Motor neuron (in vitro differentiated cells): ENCODE data around the gene TSBP1. TPM values are rescaled to one million over a fixed set of nuclear protein-coding genes. Genes with fewer than 3 reads are reported as not detected.
"Not testable (repeated sequence)": the region's sequence is repeated elsewhere in the genome, so short reads cannot be mapped to it uniquely, and the experiment has no call there.

Source experiments
- ATAC-seq, 8 experiments: fragments of 200-7000 bp; cut with Tn5 transposase; replicated peaks in 6 of 8; 2 replicates each; pipeline ENCODE4 v1.8.0; 2021; ENCODE audit warnings: mild to moderate bottlenecking in 8 of 8, moderate library complexity in 8 of 8
- H3K27ac ChIP-seq, 2 donors: fragments of 250-450 bp; sonication (Bioruptor Pico); 2 replicates each; pipeline ENCODE4 v1.9.0; 2021; ENCODE audit warnings: antibody characterized with exemption in 2 of 2, mild to moderate bottlenecking in 2 of 2, moderate library complexity in 1 of 2
- H3K4me1 ChIP-seq, 2 donors: fragments of 250-450 bp; sonication (Bioruptor Pico); replicated peaks in 1 of 2; 2 replicates each; pipeline ENCODE4 v1.6.1; 2021; ENCODE audit warnings: antibody characterized with exemption in 2 of 2, mild to moderate bottlenecking in 2 of 2, moderate library complexity in 1 of 2
- H3K4me3 ChIP-seq, 5 donors: fragments of 250-450 bp; sonication (Bioruptor Pico); 2 replicates each; pipeline ENCODE4 v1.9.0; 2021; ENCODE audit warnings: antibody characterized with exemption in 5 of 5, mild to moderate bottlenecking in 5 of 5, moderate library complexity in 4 of 5
- WGBS, 10 experiments: fragments of 450-650 bp; shearing (Covaris generic); methylation state at CpG; one replicate each; pipeline ENCODE4 v1.0.0; 2022; 5-methylcytosine and 5-hydroxymethylcytosine counted together
- in situ Hi-C, 9 experiments: fragments of 400-800 bp; cut with MboI; loops; one replicate each; pipeline ENCODE4 v1.15.0; 2021; ENCODE audit warnings: low sequenced_read_pairs in 9 of 9, low pct_unique_long_range_greater_than_20kb in 2 of 9; ENCODE audit not compliant: unreplicated experiment in 9 of 9
- total RNA-seq, 8 experiments: library from RNA; unstranded; fragments of 300-600 nt; gene quantifications; 2 replicates each; pipeline versions ENCODE4 v1.2.3 to v1.2.4, GENCODE V29; 2022

TSBP1 gene
- total RNA-seq, 8 experiments from 2014 or later, result 0.09 to 0.76 (median 0.41) TPM; not detected in 3

GRCh38 chr6:32294566-32294965 lies 77.1 kb downstream of the TSBP1 start:
- Histone ChIP-seq H3K27ac (no peak overlapping the region), H3K4me1 (no peaks in the 10 kb centered on the region), H3K4me3 (no peak overlapping the region)
- in situ Hi-C loops, result no loop called here
- ATAC-seq, result no peak
- 62 to 100% (median 86%) methylated on average over 1 to 2 of the region's 2 CpGs; no CpG with 5 or more reads in 1 of the 10 experiments for WGBS, 10 experiments

GRCh38 chr6:32293695-32294094 lies 78.0 kb downstream of the TSBP1 start:
- no peak for ATAC-seq
- no peak overlapping the region for H3K4me3 ChIP-seq
- H3K27ac ChIP-seq, result no peak overlapping the region
- no peaks in the 10 kb centered on the region for H3K4me1 ChIP-seq
- WGBS, 10 experiments, result 29 to 100% (median 85%) methylated on average over 2 to 4 of the region's 4 CpGs
- in situ Hi-C loops, result no loop called here

- Histone ChIP-seq H3K4me1 (no peaks in the 10 kb centered on the region), H3K4me3 (no peak overlapping the region), H3K27ac (no peak overlapping the region)
- WGBS, 10 experiments, result 38 to 91% (median 67%) methylated on average over 1 of the region's 1 CpG; no CpG with 5 or more reads in 1 of the 10 experiments
- ATAC-seq, result no peak
- in situ Hi-C loops, result no loop called here
Observed at GRCh38 chr6:32291543-32291942, 80.2 kb downstream of the TSBP1 start.

- no peak overlapping the region for H3K4me3 ChIP-seq
- no peak overlapping the region for H3K27ac ChIP-seq
- no peaks in the 10 kb centered on the region for H3K4me1 ChIP-seq
- ATAC-seq, result no peak
- in situ Hi-C loops, result no loop called here
Observed at GRCh38 chr6:32290886-32291450, 80.7 kb downstream of the TSBP1 start.

- Histone ChIP-seq H3K4me1 (no peaks in the 10 kb centered on the region), H3K27ac (no peak overlapping the region), H3K4me3 (no peak overlapping the region)
- in situ Hi-C loops, result no loop called here
- ATAC-seq, result no peak
- WGBS, 10 experiments, result 13 to 92% (median 61%) methylated on average over 1 to 2 of the region's 2 CpGs; no CpG with 5 or more reads in 2 of the 10 experiments
Observed at GRCh38 chr6:32288426-32288825, 83.3 kb downstream of the TSBP1 start.

- ATAC-seq, H3K4me1 ChIP-seq, in situ Hi-C loops, H3K27ac ChIP-seq, H3K4me3 ChIP-seq: not testable (repeated sequence)
- WGBS, 10 experiments, result 30 to 100% (median 85%) methylated on average over 1 to 2 of the region's 2 CpGs; no CpG with 5 or more reads in 3 of the 10 experiments
Observed at GRCh38 chr6:32273801-32274577, 97.7 kb downstream of the TSBP1 start.

- in situ Hi-C loops, result no loop called here
- H3K27ac ChIP-seq, result no peak overlapping the region
- 67 to 100% (median 94%) methylated on average over 1 of the region's 1 CpG; no CpG with 5 or more reads in 1 of the 10 experiments for WGBS, 10 experiments
- no peak overlapping the region for H3K4me3 ChIP-seq
- ATAC-seq, result no peak
- no peaks in the 10 kb centered on the region for H3K4me1 ChIP-seq
Observed at GRCh38 chr6:32271429-32271828, 100.3 kb downstream of the TSBP1 start.

- WGBS, 10 experiments, result 35 to 100% (median 74%) methylated on average over 1 to 3 of the region's 3 CpGs; no CpG with 5 or more reads in 2 of the 10 experiments
- H3K4me3 ChIP-seq, ATAC-seq, H3K27ac ChIP-seq, H3K4me1 ChIP-seq, in situ Hi-C loops: not testable (repeated sequence)
Observed at GRCh38 chr6:32268459-32268858, 103.2 kb downstream of the TSBP1 start.

GRCh38 chr6:32267035-32267434 lies 104.7 kb downstream of the TSBP1 start:
- no peaks in the 10 kb centered on the region for H3K4me1 ChIP-seq
- H3K4me3 ChIP-seq, result no peak overlapping the region
- no peak for ATAC-seq
- in situ Hi-C loops, result no loop called here
- no peak overlapping the region for H3K27ac ChIP-seq

GRCh38 chr6:32257262-32257661 lies 114.4 kb downstream of the TSBP1 start:
- H3K4me3 ChIP-seq, H3K27ac ChIP-seq, H3K4me1 ChIP-seq, ATAC-seq, in situ Hi-C loops: not testable (repeated sequence)
- WGBS, 10 experiments, result 67 to 100% (median 88%) methylated on average over 1 to 4 of the region's 4 CpGs; no CpG with 5 or more reads in 1 of the 10 experiments

GRCh38 chr6:32255199-32256153 lies 116.2 kb downstream of the TSBP1 start:
- in situ Hi-C loops, result no loop called here
- Histone ChIP-seq H3K27ac (no peak overlapping the region), H3K4me1 (no peaks in the 10 kb centered on the region), H3K4me3 (no peak overlapping the region)
- 36 to 93% (median 62%) methylated on average over 2 to 4 of the region's 30 CpGs; no CpG with 5 or more reads in 5 of the 10 experiments for WGBS, 10 experiments
- ATAC-seq, result peak in 4 of 8 experiments; percentile 41 to 100 (median 99)

- no peak overlapping the region for H3K4me3 ChIP-seq
- no peaks in the 10 kb centered on the region for H3K4me1 ChIP-seq
- WGBS, 10 experiments, result no CpG with 5 or more reads among the region's 12 CpGs
- H3K27ac ChIP-seq, result no peak overlapping the region
- peak in 2 of 8 experiments; percentile 10 to 35 for ATAC-seq
- in situ Hi-C loops, result no loop called here
Observed at GRCh38 chr6:32254761-32255198, 116.9 kb downstream of the TSBP1 start.
